HG03575 (cell line): ENCODE data around the gene IGFBPL1.
"Not testable (repeated sequence)": the region's sequence is repeated elsewhere in the genome, so short reads cannot be mapped to it uniquely, and the experiment has no call there.

Source experiments
- ATAC-seq: cut with Tn5 transposase; IDR thresholded peaks from one replicate; pipeline ENCODE4 v1.9.1; 2021; ENCODE audit not compliant: unreplicated experiment, insufficient number of reproducible peaks, low FRiP score; ENCODE audit errors: extremely low read depth

The IGFBPL1 gene

GRCh38 chr9:38384990-38385848 is 39.0 kb downstream of the IGFBPL1 start:
- no peak for ATAC-seq

GRCh38 chr9:38382141-38382540 is 42.1 kb downstream of the IGFBPL1 start:
- no peak for ATAC-seq

- no peak for ATAC-seq
Observed at GRCh38 chr9:38380872-38381534, 43.3 kb downstream of the IGFBPL1 start.

GRCh38 chr9:38380230-38380871 is 43.9 kb downstream of the IGFBPL1 start:
- ATAC-seq, result no peak

GRCh38 chr9:38377336-38378083 is 46.7 kb downstream of the IGFBPL1 start:
- not testable (repeated sequence) for ATAC-seq

GRCh38 chr9:38376021-38376670 is 48.1 kb downstream of the IGFBPL1 start:
- ATAC-seq, result no peak

- no peak for ATAC-seq
Observed at GRCh38 chr9:38375572-38375963, 48.7 kb downstream of the IGFBPL1 start.

GRCh38 chr9:38374847-38375571 is 49.2 kb downstream of the IGFBPL1 start:
- no peak for ATAC-seq

- ATAC-seq, result no peak
Observed at GRCh38 chr9:38373679-38374078, 50.6 kb downstream of the IGFBPL1 start.

GRCh38 chr9:38372762-38373619 is 51.3 kb downstream of the IGFBPL1 start:
- no peak for ATAC-seq

- ATAC-seq, result no peak
Observed at GRCh38 chr9:38371495-38371894, 52.8 kb downstream of the IGFBPL1 start.

- no peak for ATAC-seq
Observed at GRCh38 chr9:38370176-38370575, 54.1 kb downstream of the IGFBPL1 start.

- ATAC-seq, result no peak
Observed at GRCh38 chr9:38368731-38369130, 55.5 kb downstream of the IGFBPL1 start.

GRCh38 chr9:38367898-38368297 is 56.4 kb downstream of the IGFBPL1 start:
- ATAC-seq, result no peak

GRCh38 chr9:38363589-38363925 is 60.7 kb downstream of the IGFBPL1 start:
- no peak for ATAC-seq

- ATAC-seq, result peak; percentile 63
Observed at GRCh38 chr9:38362852-38363588, 61.2 kb downstream of the IGFBPL1 start.

- ATAC-seq, result no peak
Observed at GRCh38 chr9:38361473-38361850, 62.8 kb downstream of the IGFBPL1 start.
